CD4-positive, alpha-beta T cell treated with Interleukin-15 for 4 hours (primary cell): ENCODE results near the gene TIAM1.

ENCODE experiments used
- DNase-seq: peaks from one replicate; pipeline ENCODE4 v3.0.0-alpha.2; 2020; ENCODE audit warnings: low spot score

TIAM1 gene

GRCh38 chr21:31135531-31136184 is 208.4 kb downstream of the TIAM1 start:
- no peak for DNase-seq

GRCh38 chr21:31133243-31133830 is 210.7 kb downstream of the TIAM1 start:
- DNase-seq = no peak

- DNase-seq = peak; percentile 81
Measured at GRCh38 chr21:31132574-31133242, 211.4 kb downstream of the TIAM1 start.

- no peak for DNase-seq
Measured at GRCh38 chr21:31130821-31131220, 213.2 kb downstream of the TIAM1 start.

DNA sequence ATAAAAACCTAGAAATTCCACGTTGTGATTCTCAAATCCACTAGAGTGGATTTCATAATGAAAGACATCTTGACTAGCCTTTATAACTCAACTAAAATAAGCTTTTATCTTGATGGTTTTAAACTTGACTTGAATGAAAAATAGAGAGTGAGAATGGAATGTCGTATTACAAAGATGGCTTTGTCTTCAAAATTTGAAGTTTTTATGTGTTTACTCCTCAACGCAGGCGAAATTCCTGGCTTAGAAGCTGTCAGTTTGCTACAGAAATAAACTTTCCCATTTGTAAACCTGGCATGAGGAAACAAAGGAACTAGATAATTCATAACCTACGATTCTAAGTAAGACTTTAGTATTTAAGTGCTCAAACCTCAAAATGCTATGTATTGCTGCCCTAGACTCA is 215.8 kb downstream of the TIAM1 start:
- no peak for DNase-seq

DNA sequence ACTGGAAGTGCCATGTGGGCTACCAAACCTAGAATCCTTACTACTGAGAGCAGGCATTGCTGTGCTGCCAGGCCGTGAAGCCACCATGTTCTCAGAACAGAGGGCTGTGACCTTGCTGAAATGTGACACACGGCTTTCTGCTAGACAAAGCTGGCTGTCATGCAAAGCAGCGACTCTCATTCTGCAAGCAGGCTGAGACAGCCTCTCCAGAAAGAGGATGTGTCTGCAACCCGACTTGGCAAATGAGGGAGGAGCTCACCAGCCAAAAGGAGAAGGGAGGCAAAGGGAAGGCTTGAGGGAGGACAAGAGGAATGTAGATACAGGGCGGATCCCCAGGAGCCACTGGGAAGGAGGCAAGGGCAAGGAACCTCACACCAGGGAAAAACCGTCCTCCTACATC is 220.1 kb downstream of the TIAM1 start:
- no peak for DNase-seq

DNA sequence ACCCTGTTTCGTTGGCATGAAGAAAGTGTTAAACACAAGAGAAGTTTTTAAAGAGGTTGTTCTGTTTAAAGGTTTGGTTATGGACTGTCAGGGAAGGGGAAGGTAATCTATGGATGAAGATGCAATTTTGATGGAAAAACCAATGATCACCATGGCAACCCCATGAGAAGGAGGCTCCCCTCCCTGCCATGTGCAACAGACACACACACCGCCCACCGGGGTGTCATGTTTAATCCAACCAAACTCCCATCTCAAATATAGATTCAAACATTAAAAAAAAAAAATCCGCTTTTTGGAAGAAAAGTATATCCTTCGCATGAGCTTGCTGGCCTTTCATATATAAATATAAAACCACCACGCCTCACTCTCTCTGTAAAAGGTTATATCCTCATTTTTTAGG is 224.9 kb downstream of the TIAM1 start:
- DNase-seq = no peak

DNA sequence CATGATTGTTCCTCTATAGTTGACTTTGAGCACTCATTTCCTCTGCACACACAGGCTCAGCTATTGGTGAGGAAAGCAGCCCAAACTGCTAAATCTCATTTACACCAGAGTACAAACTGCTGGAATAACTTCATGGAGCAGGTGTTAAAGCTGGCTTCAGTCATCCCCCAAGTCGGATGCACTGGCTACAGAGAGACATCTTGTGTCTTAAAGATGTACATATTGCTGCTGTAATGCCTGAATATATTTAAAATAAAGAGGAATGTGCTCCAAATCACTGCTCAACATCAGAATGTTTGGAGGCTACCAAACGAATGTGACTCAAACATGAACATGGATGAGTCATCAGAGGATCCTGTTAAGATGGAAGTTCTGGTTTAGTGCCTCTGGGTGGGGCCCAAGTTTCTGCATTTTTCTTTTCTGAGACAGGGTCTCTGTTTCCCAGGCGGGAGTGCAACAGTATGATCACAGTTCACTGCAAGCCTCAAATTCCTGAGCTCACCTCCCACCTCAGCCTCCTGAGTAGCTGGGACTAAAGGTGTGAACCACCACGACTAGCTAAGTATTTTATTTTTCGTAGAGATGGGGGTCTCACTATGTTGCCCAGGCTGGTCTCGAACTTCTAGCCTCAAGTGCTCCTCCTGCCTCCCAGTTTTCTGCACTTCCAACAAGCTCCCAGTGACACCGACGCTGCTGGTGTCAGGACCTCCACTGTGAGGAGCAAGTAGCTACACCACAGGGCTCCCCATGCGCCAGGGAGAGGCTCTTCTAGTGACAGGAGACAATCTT is 226.7 kb downstream of the TIAM1 start:
- peak; percentile 28 for DNase-seq

GRCh38 chr21:31115249-31115648 is 228.8 kb downstream of the TIAM1 start:
- DNase-seq = no peak

DNA sequence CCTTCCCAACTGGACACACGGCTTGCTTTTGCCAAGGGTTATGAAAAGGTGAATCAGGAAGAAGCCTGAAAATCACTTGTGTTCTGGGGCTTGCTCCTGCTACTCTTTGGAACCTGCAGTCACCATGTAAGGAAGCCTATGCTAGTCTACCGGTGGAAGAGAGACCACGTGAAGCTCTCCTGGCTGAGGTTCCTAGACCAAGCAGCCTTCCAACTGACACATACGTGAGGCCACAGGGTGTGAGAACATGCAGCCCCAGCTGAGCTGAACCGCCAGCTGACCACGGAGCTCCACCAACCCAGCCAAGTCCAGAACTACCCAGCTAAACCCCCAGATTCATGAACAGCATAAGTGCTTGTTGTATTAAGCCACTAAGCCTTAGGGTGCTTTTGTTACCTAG is 233.0 kb downstream of the TIAM1 start:
- DNase-seq = no peak

DNA sequence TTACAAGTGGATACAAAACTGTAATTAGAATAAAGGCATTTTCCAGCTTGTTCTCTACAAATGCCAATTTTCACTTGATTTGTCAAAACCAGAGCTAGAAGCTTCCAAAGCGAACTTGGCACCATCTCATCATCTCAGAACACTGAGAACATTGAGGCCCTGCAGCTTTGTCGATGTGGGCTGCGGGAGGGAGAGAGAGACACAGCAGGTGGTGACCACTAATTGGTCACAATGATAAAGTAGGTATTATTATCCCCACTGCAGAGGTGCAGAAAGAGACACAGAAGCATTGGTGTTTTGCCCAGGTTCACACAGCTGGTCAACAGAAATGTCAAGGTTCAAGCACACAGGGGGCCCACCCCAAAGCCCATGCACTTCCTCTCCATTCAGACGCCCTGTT is 233.6 kb downstream of the TIAM1 start:
- no peak for DNase-seq

DNA sequence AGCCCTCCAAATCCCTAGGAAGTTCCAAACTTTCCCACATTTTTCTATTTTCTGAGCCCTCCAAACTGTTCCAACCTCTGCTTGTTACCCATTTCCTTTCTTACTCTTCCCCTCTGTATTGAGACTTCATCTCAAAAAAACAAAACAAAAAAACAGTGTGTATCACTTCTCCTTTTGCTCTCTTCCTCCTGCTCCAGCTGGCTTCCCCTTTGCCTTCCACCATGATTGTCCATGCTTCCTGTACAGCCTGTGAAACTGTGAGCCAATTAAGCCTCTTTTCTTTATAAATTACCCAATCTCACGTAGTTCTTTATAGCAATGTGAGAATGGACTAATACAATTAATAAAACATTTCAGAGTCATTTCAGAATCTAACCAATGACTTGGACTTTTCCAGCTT is 236.2 kb downstream of the TIAM1 start:
- no peak for DNase-seq

GRCh38 chr21:31107176-31107785 is 236.8 kb downstream of the TIAM1 start:
- DNase-seq = no peak

- no peak for DNase-seq
Measured at GRCh38 chr21:31103571-31104265, 240.3 kb downstream of the TIAM1 start.

DNA sequence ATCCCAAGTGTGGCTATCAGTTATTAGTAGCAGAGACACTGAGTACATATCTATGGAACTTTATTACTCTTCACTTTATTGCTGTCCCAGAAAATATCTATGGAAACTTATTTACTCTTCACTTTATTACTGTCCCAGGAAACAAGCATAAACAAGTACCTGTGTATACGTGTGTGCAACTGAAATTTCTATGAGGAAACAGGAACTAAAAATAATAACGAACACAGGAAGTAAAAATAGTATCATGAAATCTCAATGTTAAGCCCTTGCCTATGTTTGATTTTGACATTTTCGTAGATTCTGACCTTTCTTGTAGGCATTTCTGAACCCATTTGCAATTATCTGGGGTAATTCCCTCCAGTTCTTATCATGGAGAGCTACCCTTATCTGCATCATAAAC is 240.9 kb downstream of the TIAM1 start:
- no peak for DNase-seq

DNA sequence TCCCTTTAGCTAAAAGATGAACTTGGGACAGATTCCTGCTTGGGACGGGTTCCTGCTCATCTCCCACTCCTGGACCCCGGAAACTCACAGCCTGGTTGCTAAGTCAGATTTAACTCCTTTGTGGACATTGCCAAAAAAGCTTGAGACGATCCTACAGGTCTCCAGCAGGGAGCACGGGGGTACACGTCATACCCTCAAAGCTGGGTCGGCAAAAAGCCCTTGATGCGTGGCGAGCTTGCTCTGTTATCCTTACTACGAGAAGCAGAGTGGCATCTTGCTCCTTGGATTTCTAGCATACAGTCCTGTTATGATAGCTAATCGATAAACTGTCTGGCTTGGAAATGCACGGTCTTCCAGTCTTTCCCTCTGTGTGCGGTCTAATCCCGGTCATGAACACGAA is 244.9 kb downstream of the TIAM1 start:
- no peak for DNase-seq

DNA sequence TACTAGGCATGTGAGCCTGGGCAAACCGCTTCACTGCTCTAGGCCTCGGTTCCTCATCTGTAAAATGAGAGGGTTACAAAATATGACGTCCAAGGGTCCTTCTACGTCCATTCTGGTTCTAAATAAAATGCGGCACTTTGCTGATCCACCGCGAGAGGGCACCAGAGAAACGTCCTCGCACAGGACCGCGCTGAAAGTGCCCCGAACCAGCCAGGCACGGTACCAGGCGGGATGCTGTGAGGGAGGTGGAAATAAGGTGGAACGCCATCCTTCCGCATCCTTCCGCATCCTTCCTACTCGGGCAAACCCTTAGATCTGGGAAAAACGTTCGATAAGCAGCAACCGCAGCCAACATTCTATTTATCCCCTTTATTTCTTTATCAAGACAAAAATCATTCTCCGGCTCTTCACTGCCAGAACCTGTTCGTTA is 245.5 kb downstream of the TIAM1 start:
- DNase-seq = peak; percentile 73

DNA sequence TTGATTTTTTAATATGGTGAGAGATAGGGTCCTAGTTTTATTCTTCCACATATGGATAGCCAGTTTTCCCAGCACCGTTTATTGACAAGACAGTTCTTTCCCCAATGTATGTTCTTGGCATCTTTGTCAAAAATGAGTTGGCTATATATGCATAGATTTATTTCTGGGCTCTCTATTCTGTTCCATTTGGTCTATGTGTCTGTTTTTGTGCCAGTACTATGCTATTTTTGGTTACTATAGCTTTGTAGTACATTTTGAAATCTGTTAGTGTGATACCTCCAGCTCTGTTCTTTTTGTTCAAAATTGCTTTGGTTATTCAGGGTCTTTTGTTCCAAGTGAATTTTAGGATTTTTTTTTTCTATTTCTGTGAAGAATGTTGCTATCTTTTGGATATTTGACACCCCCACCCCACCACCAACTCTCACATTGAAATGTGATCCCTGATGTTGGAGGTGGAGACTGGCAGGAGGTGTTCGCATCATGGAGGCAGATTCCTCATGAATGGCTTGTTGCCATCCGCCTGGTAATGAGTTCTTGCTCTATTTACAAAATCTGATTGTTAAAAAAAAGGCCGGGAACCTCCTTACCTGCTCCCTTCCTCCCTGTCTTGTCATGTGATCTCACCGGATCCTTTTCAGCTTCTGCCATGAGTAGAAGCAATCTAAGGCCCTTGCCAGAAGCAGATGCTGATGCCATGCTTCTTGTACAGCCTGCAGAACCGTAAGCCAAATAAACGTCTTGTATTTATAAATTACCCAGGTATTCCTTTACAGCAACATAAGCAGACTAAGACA is 251.0 kb downstream of the TIAM1 start:
- DNase-seq = no peak

- DNase-seq = no peak
Measured at GRCh38 chr21:31090376-31090775, 253.7 kb downstream of the TIAM1 start.

DNA sequence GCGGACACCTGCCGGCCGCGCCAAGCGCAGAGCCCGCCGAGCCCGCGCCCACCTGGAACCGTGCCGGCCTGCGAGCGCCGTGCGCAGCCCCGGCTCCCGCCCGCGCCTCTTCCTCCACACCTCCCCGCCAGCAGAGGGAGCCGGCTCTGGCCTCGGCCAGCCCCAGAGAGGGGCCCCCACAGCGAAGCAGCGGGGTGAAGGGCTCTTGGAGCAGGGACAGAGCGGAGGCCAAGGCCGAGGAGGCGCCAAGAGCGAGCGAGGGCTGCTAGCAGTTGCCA is 255.6 kb downstream of the TIAM1 start:
- DNase-seq = no peak
